ENCODE results near the gene LEP. TPM values are rescaled to one million over a fixed set of nuclear protein-coding genes. Genes with fewer than 3 reads are reported as not detected.

LEP gene
- total RNA-seq, 1 donor from 2014 or later = not detected

- H3K27me3 ChIP-seq = peaks cover 47% of the 10 kb centered on the region
- TF ChIP-seq EZH2phosphoT487 (IDR thresholded peaks at IDR 0.05) (no peak), EZH2 (IDR thresholded peaks at IDR 0.05) (no peak), CTCF (IDR thresholded peaks at IDR 0.05) (no peak)
- H3K27me3 Mint-ChIP-seq (ENCODE audit: insufficient read depth, low read depth) = peaks cover 25% of the 10 kb centered on the region
- no peak overlapping the region for H3K4me2 ChIP-seq
- H3K27ac Mint-ChIP-seq = no peak overlapping the region
- no peaks in the 10 kb centered on the region for H3F3A ChIP-seq (ENCODE audit: low read depth)
- H4K20me1 ChIP-seq (ENCODE audit: low read depth) = peaks cover 3% of the 10 kb centered on the region
- no peak for DNase-seq (ENCODE audit: low spot score)
- no peak overlapping the region for H3K4me3 Mint-ChIP-seq
- H3K27ac ChIP-seq = no peak overlapping the region
- H3K9me3 Mint-ChIP-seq = peaks cover 28% of the 10 kb centered on the region
- H2AFZ ChIP-seq (replicated peaks) = no peak overlapping the region
- H3K4me1 Mint-ChIP-seq = peaks cover 9% of the 10 kb centered on the region
- no peaks in the 10 kb centered on the region for H3K9me3 ChIP-seq (ENCODE audit: low read depth)
- no peak overlapping the region for H3K9ac ChIP-seq
- H3K4me3 ChIP-seq = no peak overlapping the region
- peaks cover 14% of the 10 kb centered on the region for H3K4me1 ChIP-seq
- no peaks in the 10 kb centered on the region for H3K36me3 ChIP-seq
- H3K36me3 Mint-ChIP-seq = peaks cover 6% of the 10 kb centered on the region
- no peaks in the 10 kb centered on the region for H3K79me2 ChIP-seq (ENCODE audit: low read depth)
Observed at GRCh38 chr7:128197589-128197988, 43.5 kb upstream of the LEP start.

DNA sequence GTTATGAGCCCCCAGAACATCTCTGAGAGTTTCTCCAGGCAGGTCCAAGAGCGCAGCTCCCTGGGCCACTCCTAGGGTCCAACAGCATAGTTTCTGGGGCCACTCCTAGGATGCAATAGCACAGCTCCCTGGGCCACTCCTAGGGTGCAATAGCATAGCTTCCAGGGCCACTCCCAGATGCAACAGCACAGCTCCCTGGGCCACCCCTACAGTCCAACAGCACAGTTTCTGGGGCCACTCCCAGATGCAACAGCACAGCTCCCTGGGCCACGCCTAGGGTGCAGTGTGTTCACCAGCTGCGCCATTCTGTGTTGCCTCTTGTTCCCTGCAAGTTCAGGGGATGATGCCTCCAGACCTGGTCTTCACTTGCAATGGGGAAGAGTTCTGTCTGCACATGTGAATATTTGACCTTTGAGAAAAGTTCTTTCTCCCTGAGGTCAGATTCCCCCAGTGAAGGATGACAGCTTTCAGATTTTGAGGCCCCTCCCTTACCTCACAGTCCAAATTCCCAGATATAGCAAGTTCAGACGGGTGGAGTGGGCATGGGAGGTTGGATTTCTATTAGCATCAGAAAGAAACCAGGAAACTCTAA lies 43.0 kb upstream of the LEP start:
- peaks cover 9% of the 10 kb centered on the region for H3K4me1 Mint-ChIP-seq
- no peak overlapping the region for H2AFZ ChIP-seq (replicated peaks)
- no peak for TF ChIP-seq EZH2 (IDR thresholded peaks at IDR 0.05)
- TF ChIP-seq EZH2phosphoT487 (IDR thresholded peaks at IDR 0.05) = no peak
- TF ChIP-seq CTCF (IDR thresholded peaks at IDR 0.05) = no peak
- H3K27ac ChIP-seq = no peak overlapping the region
- H3F3A ChIP-seq (ENCODE audit: low read depth) = no peaks in the 10 kb centered on the region
- H3K4me2 ChIP-seq = no peak overlapping the region
- peaks cover 14% of the 10 kb centered on the region for H3K4me1 ChIP-seq
- H3K36me3 ChIP-seq = no peaks in the 10 kb centered on the region
- H3K27ac Mint-ChIP-seq = no peak overlapping the region
- H3K9ac ChIP-seq = no peak overlapping the region
- peaks cover 52% of the 10 kb centered on the region for H3K27me3 ChIP-seq
- H3K27me3 Mint-ChIP-seq (ENCODE audit: insufficient read depth, low read depth) = peaks cover 29% of the 10 kb centered on the region
- H3K4me3 ChIP-seq = no peak overlapping the region
- peaks cover 3% of the 10 kb centered on the region for H4K20me1 ChIP-seq (ENCODE audit: low read depth)
- H3K9me3 Mint-ChIP-seq = peaks cover 28% of the 10 kb centered on the region
- H3K79me2 ChIP-seq (ENCODE audit: low read depth) = no peaks in the 10 kb centered on the region
- H3K36me3 Mint-ChIP-seq = peaks cover 6% of the 10 kb centered on the region
- DNase-seq (ENCODE audit: low spot score) = no peak
- H3K9me3 ChIP-seq (ENCODE audit: low read depth) = no peaks in the 10 kb centered on the region
- no peak overlapping the region for H3K4me3 Mint-ChIP-seq

GRCh38 chr7:128200376-128200775 lies 40.7 kb upstream of the LEP start:
- H3K9me3 ChIP-seq (ENCODE audit: low read depth) = no peaks in the 10 kb centered on the region
- DNase-seq (ENCODE audit: low spot score) = no peak
- TF ChIP-seq EZH2phosphoT487 (IDR thresholded peaks at IDR 0.05) (no peak), CTCF (IDR thresholded peaks at IDR 0.05) (no peak), EZH2 (IDR thresholded peaks at IDR 0.05) (no peak)
- peaks cover 10% of the 10 kb centered on the region for H3K9me3 Mint-ChIP-seq
- peaks cover 36% of the 10 kb centered on the region for H3K27me3 Mint-ChIP-seq (ENCODE audit: insufficient read depth, low read depth)
- no peak overlapping the region for H3K27ac Mint-ChIP-seq
- H3K27me3 ChIP-seq = peaks cover 74% of the 10 kb centered on the region
- no peak overlapping the region for H3K27ac ChIP-seq
- H4K20me1 ChIP-seq (ENCODE audit: low read depth) = peaks cover 3% of the 10 kb centered on the region
- H3K4me1 ChIP-seq = peaks cover 14% of the 10 kb centered on the region
- H3K79me2 ChIP-seq (ENCODE audit: low read depth) = no peaks in the 10 kb centered on the region
- no peaks in the 10 kb centered on the region for H3F3A ChIP-seq (ENCODE audit: low read depth)
- no peaks in the 10 kb centered on the region for H3K36me3 ChIP-seq
- no peak overlapping the region for H3K4me3 ChIP-seq
- no peak overlapping the region for H2AFZ ChIP-seq (replicated peaks)
- H3K9ac ChIP-seq = no peak overlapping the region
- no peaks in the 10 kb centered on the region for H3K36me3 Mint-ChIP-seq
- H3K4me3 Mint-ChIP-seq = no peak overlapping the region
- H3K4me1 Mint-ChIP-seq = peaks cover 9% of the 10 kb centered on the region
- H3K4me2 ChIP-seq = no peak overlapping the region

All from neural progenitor cell (in vitro differentiated cells).